Astrocyte (in vitro differentiated cells and primary cell): ENCODE measurements around the gene SLC25A36. TPM values are rescaled to one million over a fixed set of nuclear protein-coding genes. Genes with fewer than 3 reads are reported as not detected.

Source experiments
- DNase-seq: peaks from one replicate; pipeline ENCODE4 v3.0.0-alpha.2; 2010; ENCODE audit warnings: low read depth
- FAIRE-seq: peaks from 2 replicates; lab custom pipeline; 2011; peaks lifted over from hg19 to GRCh38; lab: Jason Lieb, UNC
- H2AFZ ChIP-seq: 2 replicates; pipeline ENCODE4 v1.6.0; 2012; ENCODE audit warnings: low read depth, low read length, inconsistent platforms
- H3K27ac ChIP-seq: 2 replicates; pipeline ENCODE4 v1.5.1; 2011; ENCODE audit warnings: low read depth, low read length, inconsistent platforms
- H3K27me3 ChIP-seq: 2 replicates; pipeline ENCODE4 v1.6.0; 2011; ENCODE audit warnings: low read length, inconsistent platforms; ENCODE audit not compliant: insufficient read depth
- H3K36me3 ChIP-seq: 2 replicates; pipeline ENCODE4 v1.5.1; 2011; ENCODE audit warnings: low read length, inconsistent platforms; ENCODE audit not compliant: insufficient read depth
- H3K4me1 ChIP-seq: 2 replicates; pipeline ENCODE4 v1.5.1; 2011; ENCODE audit warnings: low read length, inconsistent platforms; ENCODE audit not compliant: insufficient read depth
- H3K4me2 ChIP-seq: 2 replicates; pipeline ENCODE4 v1.6.0; 2012; ENCODE audit warnings: low read length, inconsistent platforms
- H3K4me3 ChIP-seq: 2 replicates; pipeline ENCODE4 v1.5.1; 2011; ENCODE audit warnings: low read depth, mild to moderate bottlenecking, low read length, inconsistent platforms; ENCODE audit not compliant: insufficient read depth
- H3K79me2 ChIP-seq: 2 replicates; pipeline ENCODE4 v1.6.0; 2012; ENCODE audit warnings: mild to moderate bottlenecking, low read length, inconsistent platforms; ENCODE audit not compliant: insufficient read depth
- H3K9ac ChIP-seq: 2 replicates; pipeline ENCODE4 v1.6.0; 2012; ENCODE audit warnings: mild to moderate bottlenecking, low read length, inconsistent platforms
- H3K9me3 ChIP-seq: 2 replicates; pipeline ENCODE4 v1.5.1; 2012; ENCODE audit warnings: low read depth, mild to moderate bottlenecking, low read length, inconsistent platforms; ENCODE audit not compliant: insufficient read depth
- H4K20me1 ChIP-seq: 2 replicates; pipeline ENCODE4 v1.6.0; 2012; ENCODE audit warnings: low read length, inconsistent platforms; ENCODE audit not compliant: insufficient read depth
- H3K27ac Mint-ChIP-seq: one replicate; pipeline ENCODE4 v1.8.0; 2021; ENCODE audit warnings: mild to moderate bottlenecking, mixed read lengths; ENCODE audit not compliant: unreplicated experiment
- H3K27me3 Mint-ChIP-seq: one replicate; pipeline ENCODE4 v1.8.0; 2021; ENCODE audit warnings: low read depth, mixed read lengths; ENCODE audit not compliant: unreplicated experiment
- H3K36me3 Mint-ChIP-seq: one replicate; pipeline ENCODE4 v1.8.0; 2021; ENCODE audit warnings: low read depth, mixed read lengths; ENCODE audit not compliant: unreplicated experiment
- H3K4me1 Mint-ChIP-seq: one replicate; pipeline ENCODE4 v1.8.0; 2021; ENCODE audit warnings: low read depth, mixed read lengths; ENCODE audit not compliant: unreplicated experiment
- H3K4me3 Mint-ChIP-seq: one replicate; pipeline ENCODE4 v1.8.0; 2021; ENCODE audit warnings: mild to moderate bottlenecking, moderate library complexity, mixed read lengths; ENCODE audit not compliant: unreplicated experiment
- H3K9me3 Mint-ChIP-seq: one replicate; pipeline ENCODE4 v1.8.0; 2021; ENCODE audit warnings: mild to moderate bottlenecking, mixed read lengths; ENCODE audit not compliant: unreplicated experiment
- CTCF ChIP-seq: IDR thresholded peaks from 2 replicates; pipeline ENCODE4 v1.5.1; 2011; ENCODE audit warnings: low read depth, mild to moderate bottlenecking, inconsistent platforms, low read length, moderate library complexity; ENCODE audit not compliant: insufficient read depth
- EZH2 ChIP-seq: IDR thresholded peaks from 2 replicates; pipeline ENCODE4 v1.6.1; 2012; ENCODE audit warnings: mild to moderate bottlenecking, low read length, inconsistent platforms; ENCODE audit not compliant: insufficient read depth
- total RNA-seq: library from RNA; stranded (reverse); gene quantifications from 2 replicates; pipeline ENCODE4 v1.2.1, GENCODE V29; 2021

Gene SLC25A36
- total RNA-seq, 1 donor from 2014 or later, result 81.0 TPM

- H4K20me1 ChIP-seq, result no peaks in the 10 kb centered on the region
- no peaks in the 10 kb centered on the region for H3K9me3 ChIP-seq
- FAIRE-seq (no peak), DNase-seq (no peak)
- Mint-ChIP-seq H3K9me3 (no peaks in the 10 kb centered on the region), H3K4me3 (no peak overlapping the region), H3K36me3 (no peaks in the 10 kb centered on the region), H3K27me3 (peaks cover 23% of the 10 kb centered on the region), H3K27ac (no peak overlapping the region), H3K4me1 (no peaks in the 10 kb centered on the region)
- H3K4me3 ChIP-seq, result no peak overlapping the region
- no peak overlapping the region for H2AFZ ChIP-seq
- H3K4me2 ChIP-seq, result no peak overlapping the region
- H3K27ac ChIP-seq, result no peak overlapping the region
- no peaks in the 10 kb centered on the region for H3K79me2 ChIP-seq
- no peaks in the 10 kb centered on the region for H3K36me3 ChIP-seq
- no peak for TF ChIP-seq CTCF
- no peak for TF ChIP-seq EZH2
- no peaks in the 10 kb centered on the region for H3K4me1 ChIP-seq
- H3K9ac ChIP-seq, result no peak overlapping the region
- H3K27me3 ChIP-seq, result peaks cover 20% of the 10 kb centered on the region
These were observed 27.9 kb upstream of the SLC25A36 start for GRCh38 chr3:140913728-140914127.

GRCh38 chr3:140914384-140914945, 27.2 kb upstream of the SLC25A36 start:
- H3K4me1 Mint-ChIP-seq, result peaks cover under 1% of the 10 kb centered on the region

More at GRCh38 chr3:140914384-140914945, 27.2 kb upstream of the SLC25A36 start:
- Histone ChIP-seq H3K36me3 (no peaks in the 10 kb centered on the region), H3K79me2 (no peaks in the 10 kb centered on the region), H3K9ac (no peak overlapping the region), H3K27ac (no peak overlapping the region), H3K4me3 (no peak overlapping the region), H2AFZ (no peak overlapping the region), H3K4me1 (no peaks in the 10 kb centered on the region), H4K20me1 (no peaks in the 10 kb centered on the region), H3K27me3 (peaks cover 20% of the 10 kb centered on the region), H3K9me3 (no peaks in the 10 kb centered on the region), H3K4me2 (no peak overlapping the region)
- no peak for TF ChIP-seq CTCF
- Mint-ChIP-seq H3K4me3 (no peak overlapping the region), H3K36me3 (no peaks in the 10 kb centered on the region), H3K27ac (no peak overlapping the region), H3K27me3 (peaks cover 24% of the 10 kb centered on the region), H3K9me3 (no peaks in the 10 kb centered on the region)
- DNase-seq (no peak), FAIRE-seq (no peak)
